Tibial nerve (tissue), 3 donors: ENCODE measurements around the gene UXS1.

ENCODE experiments used
- POLR2A ChIP-seq, 2 donors: fragments of 450-650 bp; IDR thresholded peaks; one replicate each; pipeline ENCODE4 v1.6.1; 2017; ENCODE audit warnings: antibody characterized with exemption in 2 of 2, mild to moderate bottlenecking in 2 of 2, moderate library complexity in 2 of 2
- TF ChIP-seq, protein P1 (sequence below), 5 experiments: fragments of 200-600 bp in 3 of 5; fragments of 450-650 bp in 2 of 5; sonication (generic) in 3 of 5; IDR thresholded peaks; one replicate each; pipeline ENCODE4 v1.5.1; 2016 to 2019; ENCODE audit warnings: antibody characterized with exemption in 5 of 5, mild to moderate bottlenecking in 3 of 5, moderate library complexity in 2 of 5

GRCh38 chr2:106177581-106177980, 16.5 kb downstream of the UXS1 start:
- TF ChIP-seq, protein P1, sequence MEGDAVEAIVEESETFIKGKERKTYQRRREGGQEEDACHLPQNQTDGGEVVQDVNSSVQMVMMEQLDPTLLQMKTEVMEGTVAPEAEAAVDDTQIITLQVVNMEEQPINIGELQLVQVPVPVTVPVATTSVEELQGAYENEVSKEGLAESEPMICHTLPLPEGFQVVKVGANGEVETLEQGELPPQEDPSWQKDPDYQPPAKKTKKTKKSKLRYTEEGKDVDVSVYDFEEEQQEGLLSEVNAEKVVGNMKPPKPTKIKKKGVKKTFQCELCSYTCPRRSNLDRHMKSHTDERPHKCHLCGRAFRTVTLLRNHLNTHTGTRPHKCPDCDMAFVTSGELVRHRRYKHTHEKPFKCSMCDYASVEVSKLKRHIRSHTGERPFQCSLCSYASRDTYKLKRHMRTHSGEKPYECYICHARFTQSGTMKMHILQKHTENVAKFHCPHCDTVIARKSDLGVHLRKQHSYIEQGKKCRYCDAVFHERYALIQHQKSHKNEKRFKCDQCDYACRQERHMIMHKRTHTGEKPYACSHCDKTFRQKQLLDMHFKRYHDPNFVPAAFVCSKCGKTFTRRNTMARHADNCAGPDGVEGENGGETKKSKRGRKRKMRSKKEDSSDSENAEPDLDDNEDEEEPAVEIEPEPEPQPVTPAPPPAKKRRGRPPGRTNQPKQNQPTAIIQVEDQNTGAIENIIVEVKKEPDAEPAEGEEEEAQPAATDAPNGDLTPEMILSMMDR (IDR thresholded peaks at IDR 0.05), result no peak
- no peak for TF ChIP-seq POLR2A (IDR thresholded peaks at IDR 0.05)
